ENCODE measurements around the gene NUPR1.
"Not testable (repeated sequence)": the region's sequence is repeated elsewhere in the genome, so short reads cannot be mapped to it uniquely, and the experiment has no call there.

The NUPR1 gene, protein sequence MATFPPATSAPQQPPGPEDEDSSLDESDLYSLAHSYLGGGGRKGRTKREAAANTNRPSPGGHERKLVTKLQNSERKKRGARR

GRCh38 chr16:28538733-28539596 is at the start of gene NUPR1:
Gene NUPR1 (minus strand): TSS chr16:28538974. CDS start chr16:28538907, 67 bp downstream.
- peak; percentile 80 for DNase-seq (ENCODE audit: low spot score)

DNA sequence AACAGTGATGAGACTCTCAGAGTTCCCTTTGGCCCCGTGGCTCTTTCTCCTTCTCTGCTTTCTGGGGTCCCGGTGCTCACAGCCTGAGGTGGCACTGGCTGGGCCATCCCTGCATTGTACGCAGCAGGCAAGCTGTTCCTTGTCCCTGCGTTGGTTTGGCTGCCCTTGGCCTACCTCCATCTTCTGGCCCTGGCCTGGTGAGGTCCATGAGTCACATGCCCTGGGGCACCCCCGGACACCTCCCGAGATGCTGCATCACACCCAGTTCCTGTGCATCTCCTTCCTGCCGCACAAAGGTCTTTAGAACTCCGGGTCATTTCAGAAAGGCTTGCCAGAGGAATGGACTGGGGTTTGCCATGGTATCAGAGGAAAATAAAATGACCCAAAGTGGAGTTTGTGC is 48.6 kb upstream of the NUPR1 start:
- no peak for DNase-seq (ENCODE audit: low spot score)

DNA sequence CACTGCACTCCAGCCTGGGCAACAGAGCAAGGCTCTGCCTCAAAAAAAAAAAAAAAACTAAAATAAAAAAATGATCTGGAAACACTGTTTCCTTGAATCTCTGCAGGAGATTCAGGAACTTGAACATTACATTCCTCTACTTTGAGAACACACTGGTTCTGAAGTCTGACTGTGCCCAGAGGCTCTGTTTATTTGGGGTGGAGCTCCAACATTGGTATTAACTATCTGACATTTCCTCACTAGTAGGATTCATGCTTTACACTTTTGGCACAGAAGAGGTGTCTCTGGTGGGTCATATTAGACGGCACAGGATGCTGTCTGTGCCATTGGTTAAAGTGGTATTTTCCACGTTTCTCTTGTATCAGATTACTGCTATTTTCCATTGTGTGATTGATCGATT is 47.7 kb upstream of the NUPR1 start:
- no peak for DNase-seq (ENCODE audit: low spot score)

DNA sequence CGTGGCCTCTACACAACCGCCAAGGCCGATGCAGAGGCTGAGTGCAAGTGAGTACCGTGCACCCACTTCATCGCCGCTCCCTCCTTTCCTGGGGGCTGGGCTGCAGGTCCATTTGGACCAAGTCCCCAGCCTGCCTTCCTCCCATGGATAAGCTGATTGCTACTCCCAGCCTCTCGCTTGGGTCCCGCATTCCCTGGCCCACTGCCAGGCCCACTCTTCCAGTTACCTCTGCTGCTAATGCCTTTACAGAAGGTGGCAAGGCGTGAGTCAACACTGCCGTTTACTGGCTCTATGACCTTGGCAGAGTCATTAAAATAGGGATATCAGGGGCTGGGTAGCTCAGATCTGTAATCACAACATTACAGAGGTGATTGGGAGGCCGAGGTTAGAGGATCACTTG is 46.9 kb upstream of the NUPR1 start:
- no peak for DNase-seq (ENCODE audit: low spot score)

- no peak for DNase-seq (ENCODE audit: low spot score)
Observed at GRCh38 chr16:28580726-28581315, 42.0 kb upstream of the NUPR1 start.

GRCh38 chr16:28575446-28576109 is 36.8 kb upstream of the NUPR1 start:
- DNase-seq (ENCODE audit: low spot score), result no peak

- no peak for DNase-seq (ENCODE audit: low spot score)
Observed at GRCh38 chr16:28574925-28575324, 36.2 kb upstream of the NUPR1 start.

GRCh38 chr16:28573738-28574718 is 35.3 kb upstream of the NUPR1 start:
- DNase-seq (ENCODE audit: low spot score), result no peak

- no peak for DNase-seq (ENCODE audit: low spot score)
Observed at GRCh38 chr16:28572696-28573510, 34.1 kb upstream of the NUPR1 start.

DNA sequence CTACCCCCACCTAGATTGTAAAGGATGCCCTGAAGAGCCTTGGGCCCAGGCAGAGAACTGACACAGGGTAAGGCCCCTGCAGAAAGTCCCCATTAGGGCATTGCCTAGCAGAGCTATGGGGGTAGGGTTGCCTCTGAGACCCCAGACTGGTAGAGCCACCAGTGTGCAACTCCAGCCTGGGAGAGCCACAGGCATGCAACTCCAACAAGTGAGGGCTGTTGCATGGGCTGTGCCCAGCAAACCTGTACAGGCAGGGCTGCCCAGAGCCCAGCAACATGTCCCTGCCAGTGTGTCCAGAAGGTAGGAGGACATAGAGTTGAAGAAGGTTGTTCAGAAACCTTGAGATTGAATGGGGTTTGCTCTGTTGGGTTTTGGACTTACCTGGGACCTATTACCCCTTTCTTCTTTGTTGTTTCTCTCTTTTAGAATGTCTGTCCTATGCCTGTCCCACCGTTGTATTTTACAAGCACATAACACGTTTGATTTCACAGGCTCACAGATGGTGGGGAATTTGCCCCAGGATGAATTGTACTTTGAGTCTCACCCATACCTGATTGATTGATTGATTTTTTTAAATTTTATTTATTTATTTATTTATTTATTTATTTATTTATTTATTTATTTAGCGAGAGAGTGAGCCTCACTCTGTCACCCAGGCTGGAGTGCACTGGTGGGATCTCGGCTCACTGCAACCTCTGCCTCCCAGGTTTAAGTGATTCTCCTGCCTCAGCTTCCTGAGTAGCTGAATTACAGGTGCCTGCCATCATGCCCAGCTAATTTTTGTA is 31.4 kb upstream of the NUPR1 start:
- DNase-seq (ENCODE audit: low spot score), result no peak

DNA sequence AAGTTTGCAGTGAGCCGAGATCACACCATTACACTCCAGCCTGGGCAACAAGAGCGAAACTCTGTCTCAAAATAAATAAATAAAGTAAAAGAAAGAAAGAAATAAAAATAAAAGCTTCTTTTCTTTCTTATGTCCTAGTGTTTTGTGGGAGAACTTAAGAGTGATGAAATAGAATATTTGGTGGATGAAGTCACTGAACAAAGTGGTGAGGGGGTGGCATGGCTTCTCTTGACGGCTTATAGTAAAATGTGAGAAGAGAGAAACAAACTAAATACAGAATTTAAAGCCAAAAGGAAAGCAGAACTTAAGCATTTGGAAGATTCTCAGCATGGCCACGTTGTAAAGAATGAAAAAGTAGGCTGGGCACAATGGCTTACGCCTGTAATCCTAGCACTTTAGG is 30.2 kb upstream of the NUPR1 start:
- no peak for DNase-seq (ENCODE audit: low spot score)

- no peak for DNase-seq (ENCODE audit: low spot score)
Observed at GRCh38 chr16:28567292-28567691, 28.5 kb upstream of the NUPR1 start.

DNA sequence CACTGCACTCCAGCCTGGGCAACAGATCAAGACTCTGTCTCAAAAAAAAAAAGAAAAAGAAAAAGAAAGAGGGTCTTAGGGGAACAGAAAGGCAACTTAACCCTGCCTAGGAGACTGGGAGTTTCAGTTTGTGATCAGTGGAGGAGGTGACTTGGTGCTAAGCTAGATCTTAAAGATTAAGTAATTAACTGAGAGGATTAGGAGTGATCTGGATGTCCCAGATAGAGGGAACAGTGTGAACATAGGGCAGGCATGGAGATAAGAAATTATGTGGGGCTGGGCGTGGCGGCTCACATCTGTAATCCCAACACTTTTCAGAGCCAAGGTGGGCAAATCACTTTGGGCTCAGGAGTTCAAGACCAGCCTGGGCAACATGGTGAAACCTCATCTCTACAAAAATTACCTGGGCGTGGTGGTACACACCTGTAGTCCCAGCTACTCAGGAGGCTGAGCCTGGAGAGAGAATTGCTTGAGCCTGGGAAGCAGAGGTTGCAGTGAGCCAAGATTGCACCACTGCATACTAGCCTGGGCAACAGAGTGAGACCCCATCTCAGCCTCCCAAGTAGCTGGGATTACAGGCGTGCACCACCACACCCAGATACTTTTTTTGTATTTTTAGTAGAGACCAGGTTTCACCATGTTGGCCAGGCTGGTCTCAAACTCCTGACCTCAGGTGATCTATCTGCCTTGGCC is 27.6 kb upstream of the NUPR1 start:
- DNase-seq (ENCODE audit: low spot score), result not testable (repeated sequence)

- no peak for DNase-seq (ENCODE audit: low spot score)
Observed at GRCh38 chr16:28563218-28563617, 24.4 kb upstream of the NUPR1 start.

DNA sequence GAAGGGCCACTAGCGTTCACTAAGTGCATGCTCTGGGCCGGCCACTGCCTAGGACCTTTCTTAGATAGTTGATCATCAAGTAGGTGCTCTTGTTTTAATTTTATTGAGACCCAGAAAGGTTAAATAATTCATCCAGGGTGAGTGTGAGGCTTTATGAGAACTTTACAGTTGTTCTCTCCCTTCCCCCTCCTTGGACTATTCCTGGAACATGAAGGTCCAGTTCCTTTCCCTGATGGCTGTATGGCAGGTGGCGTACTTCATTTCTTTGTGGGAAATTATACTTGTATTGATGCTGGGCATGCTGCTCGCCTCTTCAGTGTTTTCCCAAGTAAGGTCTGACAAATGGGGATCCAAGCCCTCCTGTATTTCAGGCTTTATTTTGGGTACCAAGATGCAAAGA is 23.4 kb upstream of the NUPR1 start:
- DNase-seq (ENCODE audit: low spot score), result no peak

GRCh38 chr16:28561557-28562187 is 22.9 kb upstream of the NUPR1 start:
- no peak for DNase-seq (ENCODE audit: low spot score)

- no peak for DNase-seq (ENCODE audit: low spot score)
Observed at GRCh38 chr16:28558456-28558855, 19.7 kb upstream of the NUPR1 start.

GRCh38 chr16:28556914-28557320 is 18.1 kb upstream of the NUPR1 start:
- no peak for DNase-seq (ENCODE audit: low spot score)

DNA sequence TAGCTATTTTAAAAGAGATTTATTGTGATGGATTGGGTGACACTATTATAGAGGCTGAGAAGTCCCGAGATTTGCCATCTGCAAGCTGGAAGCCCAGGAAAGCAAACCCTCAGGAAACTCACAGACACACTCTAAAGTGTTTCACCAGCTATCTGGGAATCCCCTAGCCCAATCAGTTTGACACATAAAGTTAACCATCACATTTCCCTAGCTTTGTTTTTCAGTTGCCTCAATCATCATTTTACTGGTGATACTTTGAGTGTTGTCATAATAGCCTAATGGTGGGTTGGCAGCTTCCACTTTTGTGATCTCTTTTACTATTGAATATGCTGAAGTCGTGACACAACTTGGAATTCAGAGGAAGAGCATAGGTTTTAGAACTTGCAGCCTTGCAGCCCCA is 16.8 kb upstream of the NUPR1 start:
- no peak for DNase-seq (ENCODE audit: low spot score)

Measured in LoVo (cell line).